Measurements from ENCODE around the gene GALNT18.

The GALNT18 gene

DNA sequence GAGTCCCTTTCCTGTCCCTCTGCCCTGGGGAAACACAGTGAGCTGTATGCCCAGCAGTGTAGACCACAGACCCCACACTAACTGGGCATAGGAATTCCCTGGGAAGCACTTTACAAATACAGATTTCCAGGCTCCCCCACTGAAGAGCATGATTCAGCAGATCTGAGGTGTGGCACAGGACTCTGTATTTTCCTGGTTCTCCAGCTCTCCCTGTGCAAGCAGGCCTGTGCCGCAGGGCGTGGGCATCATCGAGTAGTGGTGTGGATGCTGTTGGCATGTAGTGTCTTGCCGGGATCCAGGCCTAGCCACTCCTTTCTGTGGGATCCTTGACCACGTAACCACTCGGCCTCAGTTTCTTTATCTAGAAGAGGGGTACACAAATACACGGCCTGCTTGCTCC lies 49.9 kb downstream of the GALNT18 start:
- no peak for TF ChIP-seq NFIC (IDR thresholded peaks at IDR 0.05)
- TF ChIP-seq RAD21 (IDR thresholded peaks at IDR 0.05; ENCODE audit: low read depth), result no peak
- TF ChIP-seq, protein P1, sequence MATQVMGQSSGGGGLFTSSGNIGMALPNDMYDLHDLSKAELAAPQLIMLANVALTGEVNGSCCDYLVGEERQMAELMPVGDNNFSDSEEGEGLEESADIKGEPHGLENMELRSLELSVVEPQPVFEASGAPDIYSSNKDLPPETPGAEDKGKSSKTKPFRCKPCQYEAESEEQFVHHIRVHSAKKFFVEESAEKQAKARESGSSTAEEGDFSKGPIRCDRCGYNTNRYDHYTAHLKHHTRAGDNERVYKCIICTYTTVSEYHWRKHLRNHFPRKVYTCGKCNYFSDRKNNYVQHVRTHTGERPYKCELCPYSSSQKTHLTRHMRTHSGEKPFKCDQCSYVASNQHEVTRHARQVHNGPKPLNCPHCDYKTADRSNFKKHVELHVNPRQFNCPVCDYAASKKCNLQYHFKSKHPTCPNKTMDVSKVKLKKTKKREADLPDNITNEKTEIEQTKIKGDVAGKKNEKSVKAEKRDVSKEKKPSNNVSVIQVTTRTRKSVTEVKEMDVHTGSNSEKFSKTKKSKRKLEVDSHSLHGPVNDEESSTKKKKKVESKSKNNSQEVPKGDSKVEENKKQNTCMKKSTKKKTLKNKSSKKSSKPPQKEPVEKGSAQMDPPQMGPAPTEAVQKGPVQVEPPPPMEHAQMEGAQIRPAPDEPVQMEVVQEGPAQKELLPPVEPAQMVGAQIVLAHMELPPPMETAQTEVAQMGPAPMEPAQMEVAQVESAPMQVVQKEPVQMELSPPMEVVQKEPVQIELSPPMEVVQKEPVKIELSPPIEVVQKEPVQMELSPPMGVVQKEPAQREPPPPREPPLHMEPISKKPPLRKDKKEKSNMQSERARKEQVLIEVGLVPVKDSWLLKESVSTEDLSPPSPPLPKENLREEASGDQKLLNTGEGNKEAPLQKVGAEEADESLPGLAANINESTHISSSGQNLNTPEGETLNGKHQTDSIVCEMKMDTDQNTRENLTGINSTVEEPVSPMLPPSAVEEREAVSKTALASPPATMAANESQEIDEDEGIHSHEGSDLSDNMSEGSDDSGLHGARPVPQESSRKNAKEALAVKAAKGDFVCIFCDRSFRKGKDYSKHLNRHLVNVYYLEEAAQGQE (IDR thresholded peaks at IDR 0.05; ENCODE audit: low read depth), result no peak
- no peak for TF ChIP-seq FOXM1 (IDR thresholded peaks at IDR 0.05; ENCODE audit: borderline replicate concordance, low read depth)
- no peak for TF ChIP-seq YY1 (IDR thresholded peaks at IDR 0.05; ENCODE audit: low read depth)
- TF ChIP-seq, protein P2, sequence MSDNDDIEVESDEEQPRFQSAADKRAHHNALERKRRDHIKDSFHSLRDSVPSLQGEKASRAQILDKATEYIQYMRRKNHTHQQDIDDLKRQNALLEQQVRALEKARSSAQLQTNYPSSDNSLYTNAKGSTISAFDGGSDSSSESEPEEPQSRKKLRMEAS (IDR thresholded peaks at IDR 0.05), result no peak
- TF ChIP-seq TEAD4 (IDR thresholded peaks at IDR 0.05), result no peak
- no peak for TF ChIP-seq ZBTB7A (IDR thresholded peaks at IDR 0.05; ENCODE audit: low read depth)
- TF ChIP-seq, protein P3, sequence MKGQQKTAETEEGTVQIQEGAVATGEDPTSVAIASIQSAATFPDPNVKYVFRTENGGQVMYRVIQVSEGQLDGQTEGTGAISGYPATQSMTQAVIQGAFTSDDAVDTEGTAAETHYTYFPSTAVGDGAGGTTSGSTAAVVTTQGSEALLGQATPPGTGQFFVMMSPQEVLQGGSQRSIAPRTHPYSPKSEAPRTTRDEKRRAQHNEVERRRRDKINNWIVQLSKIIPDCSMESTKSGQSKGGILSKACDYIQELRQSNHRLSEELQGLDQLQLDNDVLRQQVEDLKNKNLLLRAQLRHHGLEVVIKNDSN (IDR thresholded peaks at IDR 0.05), result no peak
- TF ChIP-seq EGR1 (IDR thresholded peaks at IDR 0.05), result no peak
- TF ChIP-seq CREB1 (IDR thresholded peaks at IDR 0.05; ENCODE audit: low read depth), result no peak
- TF ChIP-seq EP300 (IDR thresholded peaks at IDR 0.05; ENCODE audit: borderline replicate concordance), result no peak

DNA sequence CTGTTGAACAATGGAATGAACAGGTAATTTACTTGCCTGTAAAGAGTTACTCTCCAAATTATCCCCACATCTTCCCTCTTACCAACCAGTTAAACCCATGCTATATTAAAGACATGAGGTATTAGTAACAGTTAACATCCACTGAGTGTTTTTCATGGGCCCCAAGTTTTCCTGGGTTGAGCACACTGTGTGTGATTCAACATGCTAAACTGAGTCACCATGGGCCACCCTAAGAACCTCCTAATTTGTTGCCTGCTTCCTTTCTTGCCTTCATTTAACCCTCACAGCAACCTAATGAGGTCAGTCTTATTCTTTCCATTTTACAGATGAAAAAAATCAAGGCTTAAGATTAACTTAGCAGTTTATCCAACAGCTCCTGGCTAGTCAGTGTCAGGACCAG lies 51.0 kb downstream of the GALNT18 start:
- TF ChIP-seq ZBTB7A (IDR thresholded peaks at IDR 0.05; ENCODE audit: low read depth) (no peak), FOXM1 (IDR thresholded peaks at IDR 0.05; ENCODE audit: borderline replicate concordance, low read depth) (no peak), TAF1 (IDR thresholded peaks at IDR 0.05; ENCODE audit: low read depth) (no peak), EGR1 (IDR thresholded peaks at IDR 0.05) (no peak), EP300 (IDR thresholded peaks at IDR 0.05; ENCODE audit: borderline replicate concordance) (no peak), TCF12 (IDR thresholded peaks at IDR 0.05; ENCODE audit: low read depth) (no peak), CREB1 (IDR thresholded peaks at IDR 0.05; ENCODE audit: low read depth) (no peak), RAD21 (IDR thresholded peaks at IDR 0.05; ENCODE audit: low read depth) (no peak), NFIC (IDR thresholded peaks at IDR 0.05) (no peak), CEBPB (IDR thresholded peaks at IDR 0.05) (no peak), YY1 (IDR thresholded peaks at IDR 0.05; ENCODE audit: low read depth) (no peak), TEAD4 (IDR thresholded peaks at IDR 0.05) (no peak)
- TF ChIP-seq, protein P3 (IDR thresholded peaks at IDR 0.05), result no peak
- TF ChIP-seq, protein P2 (IDR thresholded peaks at IDR 0.05), result no peak
- TF ChIP-seq, protein P1 (IDR thresholded peaks at IDR 0.05; ENCODE audit: low read depth), result no peak

DNA sequence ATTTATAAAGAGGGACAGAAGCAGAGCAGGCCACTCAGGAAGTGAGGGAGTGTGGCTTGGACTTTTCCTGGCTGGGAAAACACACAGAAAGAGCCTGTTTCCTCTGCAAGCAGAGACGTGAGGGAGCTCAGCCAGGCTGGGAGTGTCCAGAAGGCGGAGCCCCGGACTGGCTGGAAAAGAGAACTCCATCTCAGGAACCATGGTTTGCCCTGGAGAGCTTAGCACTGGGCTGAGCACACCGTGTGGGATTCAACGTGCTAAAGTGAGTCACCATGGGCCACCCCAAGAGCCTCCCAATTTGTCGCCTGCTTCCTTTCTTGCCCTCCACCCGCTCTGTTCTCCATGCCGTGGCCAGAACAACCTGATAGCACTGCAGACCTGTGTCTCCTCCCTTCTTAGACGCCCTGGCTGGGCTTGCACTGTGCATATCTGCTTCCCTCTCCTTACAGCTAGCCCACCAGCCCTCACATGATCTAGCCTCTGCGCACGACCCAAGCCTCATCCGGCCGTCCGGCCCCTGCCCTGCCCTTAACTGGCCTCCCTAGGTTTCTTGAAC lies 51.8 kb downstream of the GALNT18 start:
- TF ChIP-seq EGR1 (IDR thresholded peaks at IDR 0.05) (no peak), YY1 (IDR thresholded peaks at IDR 0.05; ENCODE audit: low read depth) (no peak), ZBTB7A (IDR thresholded peaks at IDR 0.05; ENCODE audit: low read depth) (no peak), RAD21 (IDR thresholded peaks at IDR 0.05; ENCODE audit: low read depth) (no peak), NFIC (IDR thresholded peaks at IDR 0.05) (no peak), TCF12 (IDR thresholded peaks at IDR 0.05; ENCODE audit: low read depth) (no peak), FOXM1 (IDR thresholded peaks at IDR 0.05; ENCODE audit: borderline replicate concordance, low read depth) (no peak), EP300 (IDR thresholded peaks at IDR 0.05; ENCODE audit: borderline replicate concordance) (no peak), TAF1 (IDR thresholded peaks at IDR 0.05; ENCODE audit: low read depth) (no peak), TEAD4 (IDR thresholded peaks at IDR 0.05) (no peak), CREB1 (IDR thresholded peaks at IDR 0.05; ENCODE audit: low read depth) (no peak), CEBPB (IDR thresholded peaks at IDR 0.05) (no peak)
- TF ChIP-seq, protein P2 (IDR thresholded peaks at IDR 0.05), result no peak
- TF ChIP-seq, protein P1 (IDR thresholded peaks at IDR 0.05; ENCODE audit: low read depth), result no peak
- TF ChIP-seq, protein P3 (IDR thresholded peaks at IDR 0.05), result no peak

All from Ishikawa (cell line).